Neural progenitor cell (in vitro differentiated cells): ENCODE data around the gene FKBP15. TPM values are rescaled to one million over a fixed set of nuclear protein-coding genes. Genes with fewer than 3 reads are reported as not detected.

Experiments used
- DNase-seq: peaks from one replicate; pipeline ENCODE4 v3.0.0-alpha.2; 2016; ENCODE audit warnings: low spot score
- H2AFZ ChIP-seq: fragments of 200-600 bp; sonication (generic); replicated peaks from 2 replicates; pipeline ENCODE4 v1.6.1; 2016; ENCODE audit warnings: antibody characterized with exemption
- H3F3A ChIP-seq: fragments of 200-600 bp; sonication (generic); 2 replicates; pipeline ENCODE4 v1.6.1; 2016; ENCODE audit warnings: antibody characterized with exemption, low read depth
- H3K27ac ChIP-seq: fragments of 200-600 bp; sonication (generic); 2 replicates; pipeline ENCODE4 v1.5.1; 2016; ENCODE audit warnings: mild to moderate bottlenecking
- H3K27me3 ChIP-seq: fragments of 200-600 bp; sonication (generic); 2 replicates; pipeline ENCODE4 v1.6.1; 2016; ENCODE audit warnings: mild to moderate bottlenecking, moderate library complexity
- H3K36me3 ChIP-seq: fragments of 200-600 bp; sonication (generic); 2 replicates; pipeline ENCODE4 v1.5.1; 2016
- H3K4me1 ChIP-seq: fragments of 200-600 bp; sonication (generic); 2 replicates; pipeline ENCODE4 v1.6.1; 2016; ENCODE audit warnings: mixed run types
- H3K4me2 ChIP-seq: fragments of 200-600 bp; sonication (generic); 2 replicates; pipeline ENCODE4 v1.6.1; 2016
- H3K4me3 ChIP-seq: fragments of 200-600 bp; sonication (generic); 2 replicates; pipeline ENCODE4 v1.5.1; 2016
- H3K79me2 ChIP-seq: fragments of 200-600 bp; sonication (generic); 2 replicates; pipeline ENCODE4 v1.6.1; 2016; ENCODE audit warnings: low read depth
- H3K9ac ChIP-seq: fragments of 200-600 bp; sonication (generic); 2 replicates; pipeline ENCODE4 v1.6.1; 2016
- H3K9me3 ChIP-seq: fragments of 200-600 bp; sonication (generic); 2 replicates; pipeline ENCODE4 v1.5.1; 2016; ENCODE audit warnings: low read depth
- H4K20me1 ChIP-seq: fragments of 200-600 bp; sonication (generic); 2 replicates; pipeline ENCODE4 v1.6.1; 2016; ENCODE audit warnings: low read depth
- H3K27ac Mint-ChIP-seq: 3 replicates; pipeline ENCODE4 v1.8.0; 2021; ENCODE audit warnings: mixed read lengths
- H3K27me3 Mint-ChIP-seq: 2 replicates; pipeline ENCODE4 v1.8.0; 2022; ENCODE audit warnings: low read depth, mild to moderate bottlenecking, inconsistent platforms, moderate library complexity, mixed read lengths; ENCODE audit not compliant: insufficient read depth
- H3K36me3 Mint-ChIP-seq: 3 replicates; pipeline ENCODE4 v1.8.0; 2021; ENCODE audit warnings: mixed read lengths
- H3K4me1 Mint-ChIP-seq: 3 replicates; pipeline ENCODE4 v1.8.0; 2021; ENCODE audit warnings: mixed read lengths
- H3K4me3 Mint-ChIP-seq: 3 replicates; pipeline ENCODE4 v1.8.0; 2021; ENCODE audit warnings: mild to moderate bottlenecking, moderate library complexity, mixed read lengths
- H3K9me3 Mint-ChIP-seq: 3 replicates; pipeline ENCODE4 v1.8.0; 2020; ENCODE audit warnings: mixed read lengths
- CTCF ChIP-seq: fragments of 200-600 bp; sonication (generic); IDR thresholded peaks from 2 replicates; pipeline ENCODE4 v1.5.1; 2017; ENCODE audit warnings: antibody characterized with exemption, mild to moderate bottlenecking
- EZH2 ChIP-seq: fragments of 200-600 bp; sonication (generic); IDR thresholded peaks from 2 replicates; pipeline ENCODE4 v1.6.1; 2017; ENCODE audit warnings: antibody characterized with exemption, mild to moderate bottlenecking, moderate library complexity
- EZH2phosphoT487 ChIP-seq: fragments of 200-600 bp; sonication (generic); IDR thresholded peaks from 2 replicates; pipeline ENCODE4 v1.6.1; 2017; ENCODE audit warnings: antibody characterized with exemption
- total RNA-seq: library from RNA; depleted of rRNA; stranded (reverse); fragments of >200 nt; gene quantifications from 2 replicates; pipeline ENCODE4 v1.2.3, GENCODE V29; 2015; ENCODE audit warnings: low replicate concordance

The FKBP15 gene
- total RNA-seq, 1 donor from 2014 or later = 25.5 TPM

DNA sequence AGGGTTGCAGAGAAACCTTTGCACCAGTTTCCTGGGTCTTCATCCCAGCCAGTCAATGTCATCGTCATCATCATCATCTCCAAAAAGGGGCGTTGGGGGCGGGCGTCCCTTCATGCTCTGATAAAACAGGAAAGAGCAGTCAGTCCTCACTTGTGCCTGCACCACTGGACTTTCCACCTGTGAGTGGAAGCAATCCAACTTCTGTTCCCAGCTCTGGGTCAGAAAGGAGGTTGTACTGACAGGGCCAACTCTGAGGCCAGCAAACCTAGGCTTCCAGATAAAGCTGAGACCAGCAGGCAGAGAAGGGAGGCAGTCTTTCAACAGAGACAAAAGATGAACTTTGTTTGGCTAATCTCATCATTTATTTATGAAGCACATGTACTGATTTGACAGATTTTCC lies 55.0 kb downstream of the FKBP15 start:
- no peak overlapping the region for H3K4me2 ChIP-seq
- no peak for DNase-seq
- no peak overlapping the region for H2AFZ ChIP-seq
- no peaks in the 10 kb centered on the region for H3K27me3 ChIP-seq
- H3K27ac ChIP-seq = no peak overlapping the region
- TF ChIP-seq EZH2 (no peak), CTCF (no peak), EZH2phosphoT487 (no peak)
- Mint-ChIP-seq H3K9me3 (no peaks in the 10 kb centered on the region), H3K4me3 (no peak overlapping the region), H3K36me3 (peaks cover 35% of the 10 kb centered on the region), H3K27me3 (peaks cover 2% of the 10 kb centered on the region), H3K4me1 (peaks cover 4% of the 10 kb centered on the region), H3K27ac (no peak overlapping the region)
- H3K9me3 ChIP-seq = no peaks in the 10 kb centered on the region
- H3K4me3 ChIP-seq = no peak overlapping the region
- no peaks in the 10 kb centered on the region for H3F3A ChIP-seq
- H3K36me3 ChIP-seq = no peaks in the 10 kb centered on the region
- no peaks in the 10 kb centered on the region for H4K20me1 ChIP-seq
- no peak overlapping the region for H3K9ac ChIP-seq
- H3K4me1 ChIP-seq = peaks cover under 1% of the 10 kb centered on the region
- no peaks in the 10 kb centered on the region for H3K79me2 ChIP-seq

GRCh38 chr9:113164536-113165300 lies 56.4 kb downstream of the FKBP15 start:
- H3K27ac Mint-ChIP-seq = no peak overlapping the region
- no peak overlapping the region for H2AFZ ChIP-seq
- no peak overlapping the region for H3K4me3 ChIP-seq
- H3K9ac ChIP-seq = no peak overlapping the region
- H3K4me2 ChIP-seq = no peak overlapping the region
- H3K4me1 ChIP-seq = peaks cover 6% of the 10 kb centered on the region
- no peaks in the 10 kb centered on the region for H3K9me3 ChIP-seq
- H3K36me3 ChIP-seq = no peaks in the 10 kb centered on the region
- no peak overlapping the region for H3K27ac ChIP-seq
- H3K4me3 Mint-ChIP-seq = no peak overlapping the region
- H3K4me1 Mint-ChIP-seq = peaks cover 10% of the 10 kb centered on the region
- H3K9me3 Mint-ChIP-seq = no peaks in the 10 kb centered on the region
- no peak for DNase-seq
- no peaks in the 10 kb centered on the region for H3F3A ChIP-seq
- no peak for TF ChIP-seq EZH2
- no peak for TF ChIP-seq EZH2phosphoT487
- no peaks in the 10 kb centered on the region for H4K20me1 ChIP-seq
- H3K79me2 ChIP-seq = no peaks in the 10 kb centered on the region
- peaks cover 2% of the 10 kb centered on the region for H3K27me3 Mint-ChIP-seq
- H3K36me3 Mint-ChIP-seq = peaks cover 33% of the 10 kb centered on the region
- H3K27me3 ChIP-seq = no peaks in the 10 kb centered on the region

DNA sequence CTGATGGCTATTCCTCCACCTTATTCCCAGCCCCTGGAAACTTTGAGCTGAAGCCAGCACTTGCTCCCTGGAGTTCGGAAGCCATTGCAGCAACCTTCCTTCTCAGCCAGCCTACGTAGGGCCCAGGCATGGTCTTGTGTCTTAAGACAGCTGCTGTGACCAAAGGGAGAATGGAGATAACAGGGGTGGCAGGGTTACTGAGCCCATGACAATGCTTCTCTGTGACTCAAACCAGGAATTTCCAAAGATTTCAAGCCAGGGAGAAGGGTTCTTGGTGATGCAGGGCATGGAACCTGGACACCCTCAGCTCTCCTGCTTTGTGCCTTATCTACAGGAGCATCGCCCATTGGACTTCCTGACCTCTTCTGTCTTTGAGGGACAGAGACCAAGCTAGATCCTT lies 58.1 kb downstream of the FKBP15 start:
- peaks cover 27% of the 10 kb centered on the region for H3K36me3 Mint-ChIP-seq
- H3K4me1 Mint-ChIP-seq = peaks cover 10% of the 10 kb centered on the region
- Histone ChIP-seq H3K4me1 (peaks cover 6% of the 10 kb centered on the region), H2AFZ (no peak overlapping the region), H3K27ac (no peak overlapping the region), H3K4me2 (no peak overlapping the region), H3K27me3 (no peaks in the 10 kb centered on the region), H3K79me2 (no peaks in the 10 kb centered on the region), H3K9ac (no peak overlapping the region), H4K20me1 (no peaks in the 10 kb centered on the region), H3K4me3 (no peak overlapping the region), H3F3A (no peaks in the 10 kb centered on the region), H3K9me3 (no peaks in the 10 kb centered on the region), H3K36me3 (no peaks in the 10 kb centered on the region)
- H3K4me3 Mint-ChIP-seq = no peak overlapping the region
- no peak for DNase-seq
- no peak overlapping the region for H3K27ac Mint-ChIP-seq
- TF ChIP-seq EZH2 = no peak
- no peak for TF ChIP-seq CTCF
- no peak for TF ChIP-seq EZH2phosphoT487
- H3K9me3 Mint-ChIP-seq = no peaks in the 10 kb centered on the region
- H3K27me3 Mint-ChIP-seq = no peaks in the 10 kb centered on the region

DNA sequence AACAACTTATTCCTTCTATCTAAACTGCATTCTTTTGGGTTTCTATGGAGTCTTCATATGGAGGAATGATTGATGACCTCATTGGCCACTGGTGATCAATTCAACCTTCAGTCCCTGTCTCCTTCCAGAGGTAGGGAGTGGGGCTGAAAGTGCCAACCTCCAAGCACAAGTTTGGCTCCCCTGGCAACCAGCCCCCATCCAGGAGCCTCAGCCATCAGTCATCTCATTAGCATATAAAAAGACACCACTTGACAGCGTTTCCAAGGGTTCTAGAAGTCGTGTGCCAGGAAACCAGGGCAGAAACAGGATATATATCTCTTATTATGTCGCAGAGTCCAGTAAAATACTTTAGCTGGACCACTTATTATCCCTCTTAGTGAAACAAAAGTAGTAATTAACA lies 60.5 kb downstream of the FKBP15 start:
- H3K9me3 ChIP-seq = no peaks in the 10 kb centered on the region
- no peak overlapping the region for H3K9ac ChIP-seq
- H3K27ac Mint-ChIP-seq = no peak overlapping the region
- H3K4me1 Mint-ChIP-seq = peaks cover 15% of the 10 kb centered on the region
- no peaks in the 10 kb centered on the region for H3K36me3 ChIP-seq
- no peak overlapping the region for H3K4me2 ChIP-seq
- no peaks in the 10 kb centered on the region for H3K79me2 ChIP-seq
- H3F3A ChIP-seq = no peaks in the 10 kb centered on the region
- H3K4me3 ChIP-seq = no peak overlapping the region
- DNase-seq = no peak
- no peak overlapping the region for H3K27ac ChIP-seq
- no peaks in the 10 kb centered on the region for H3K27me3 ChIP-seq
- no peaks in the 10 kb centered on the region for H3K9me3 Mint-ChIP-seq
- peaks cover 6% of the 10 kb centered on the region for H3K4me1 ChIP-seq
- H3K36me3 Mint-ChIP-seq = peaks cover 17% of the 10 kb centered on the region
- H4K20me1 ChIP-seq = no peaks in the 10 kb centered on the region
- H3K27me3 Mint-ChIP-seq = no peaks in the 10 kb centered on the region
- H2AFZ ChIP-seq = no peak overlapping the region
- TF ChIP-seq CTCF = no peak
- TF ChIP-seq EZH2 = no peak
- TF ChIP-seq EZH2phosphoT487 = no peak
- H3K4me3 Mint-ChIP-seq = no peak overlapping the region
